Trophoblast cell (in vitro differentiated cells and primary cell): ENCODE results near the gene ALPK3.

Source experiments
- DNase-seq, 2 donors: peaks; one replicate each; pipeline ENCODE4 v3.0.0-alpha.2; 2016
- H2AFZ ChIP-seq: 2 replicates; pipeline ENCODE4 v1.6.1; 2013; ENCODE audit warnings: low read length, moderate library complexity, mild to moderate bottlenecking; ENCODE audit not compliant: insufficient read depth, poor library complexity
- H2AK5ac ChIP-seq: 2 replicates; pipeline ENCODE4 v1.6.1; 2013; ENCODE audit warnings: mild to moderate bottlenecking, low read length
- H2BK120ac ChIP-seq: 2 replicates; pipeline ENCODE4 v1.6.1; 2013; ENCODE audit warnings: low read length, mild to moderate bottlenecking, moderate library complexity; ENCODE audit not compliant: insufficient read depth, poor library complexity
- H2BK12ac ChIP-seq: 2 replicates; pipeline ENCODE4 v1.6.1; 2013; ENCODE audit warnings: mild to moderate bottlenecking, low read length, moderate library complexity
- H2BK5ac ChIP-seq: 2 replicates; pipeline ENCODE4 v1.6.1; 2013; ENCODE audit warnings: low read length, low read depth, moderate library complexity, mild to moderate bottlenecking; ENCODE audit not compliant: poor library complexity
- H3K14ac ChIP-seq: 2 replicates; pipeline ENCODE4 v1.6.1; 2013; ENCODE audit warnings: mild to moderate bottlenecking, low read length
- H3K18ac ChIP-seq: 2 replicates; pipeline ENCODE4 v1.6.1; 2013; ENCODE audit warnings: mild to moderate bottlenecking, low read length
- H3K23ac ChIP-seq: 2 replicates; pipeline ENCODE4 v1.6.1; 2013; ENCODE audit warnings: low read length
- H3K27ac ChIP-seq: 2 replicates; pipeline ENCODE4 v1.5.1; 2013; ENCODE audit warnings: low read depth, mild to moderate bottlenecking, inconsistent platforms, low read length, moderate library complexity
- H3K27me3 ChIP-seq: 2 replicates; pipeline ENCODE4 v1.6.1; 2013; ENCODE audit warnings: inconsistent platforms, mild to moderate bottlenecking, low read length, moderate library complexity; ENCODE audit not compliant: insufficient read depth
- H3K36me3 ChIP-seq, 2 experiments: 1 replicate in 1 of 2; 2 replicates in 1 of 2; pipeline ENCODE4 v1.6.1; 2013; ENCODE audit warnings: low read length in 2 of 2, mild to moderate bottlenecking in 2 of 2, moderate library complexity in 1 of 2; ENCODE audit not compliant: insufficient read depth in 2 of 2, control insufficient read depth in 1 of 2
- H3K4ac ChIP-seq: 2 replicates; pipeline ENCODE4 v1.6.1; 2013; ENCODE audit warnings: low read depth, mild to moderate bottlenecking, low read length, moderate library complexity
- H3K4me1 ChIP-seq, 2 experiments: 1 replicate in 1 of 2; 2 replicates in 1 of 2; pipeline ENCODE4 v1.6.1; 2013; ENCODE audit warnings: low read length in 2 of 2, mild to moderate bottlenecking in 2 of 2, moderate library complexity in 1 of 2; ENCODE audit not compliant: insufficient read depth in 2 of 2, control insufficient read depth in 1 of 2
- H3K4me2 ChIP-seq: 2 replicates; pipeline ENCODE4 v1.6.1; 2013; ENCODE audit warnings: inconsistent platforms, mild to moderate bottlenecking, low read length, moderate library complexity
- H3K4me3 ChIP-seq: 2 replicates; pipeline ENCODE4 v1.5.1; 2013; ENCODE audit warnings: mild to moderate bottlenecking, low read depth, low read length, inconsistent platforms
- H3K79me1 ChIP-seq: one replicate; pipeline ENCODE4 v1.6.1; 2013; ENCODE audit warnings: low read length
- H3K79me2 ChIP-seq: 2 replicates; pipeline ENCODE4 v1.6.1; 2013; ENCODE audit warnings: low read length, mild to moderate bottlenecking; ENCODE audit not compliant: control insufficient read depth, insufficient read depth, poor library complexity
- H3K9ac ChIP-seq: 2 replicates; pipeline ENCODE4 v1.6.1; 2013; ENCODE audit warnings: mild to moderate bottlenecking, low read length
- H3K9me3 ChIP-seq: 2 replicates; pipeline ENCODE4 v1.6.1; 2013; ENCODE audit warnings: low read depth, mild to moderate bottlenecking, control low read depth, inconsistent platforms, low read length; ENCODE audit not compliant: insufficient read depth
- H4K12ac ChIP-seq: 2 replicates; pipeline ENCODE4 v1.6.1; 2013; ENCODE audit warnings: low read depth, mild to moderate bottlenecking, low read length, moderate library complexity
- H4K8ac ChIP-seq: 2 replicates; pipeline ENCODE4 v1.6.1; 2013; ENCODE audit warnings: low read depth, mild to moderate bottlenecking, low read length, moderate library complexity
- H4K91ac ChIP-seq: one replicate; pipeline ENCODE4 v1.6.1; 2013; ENCODE audit warnings: low read depth, mild to moderate bottlenecking, low read length, moderate library complexity
- WGBS: extraction: QIAGEN DNeasy Blood & Tissue Kit; methylation state at CpG from one replicate; pipeline ENCODE4 v1.1.7; 2013; ENCODE audit warnings: missing lambda C conversion rate; ENCODE audit not compliant: insufficient read length, insufficient coverage; ENCODE audit errors: extremely low coverage; 5-methylcytosine and 5-hydroxymethylcytosine counted together

The ALPK3 gene

DNA sequence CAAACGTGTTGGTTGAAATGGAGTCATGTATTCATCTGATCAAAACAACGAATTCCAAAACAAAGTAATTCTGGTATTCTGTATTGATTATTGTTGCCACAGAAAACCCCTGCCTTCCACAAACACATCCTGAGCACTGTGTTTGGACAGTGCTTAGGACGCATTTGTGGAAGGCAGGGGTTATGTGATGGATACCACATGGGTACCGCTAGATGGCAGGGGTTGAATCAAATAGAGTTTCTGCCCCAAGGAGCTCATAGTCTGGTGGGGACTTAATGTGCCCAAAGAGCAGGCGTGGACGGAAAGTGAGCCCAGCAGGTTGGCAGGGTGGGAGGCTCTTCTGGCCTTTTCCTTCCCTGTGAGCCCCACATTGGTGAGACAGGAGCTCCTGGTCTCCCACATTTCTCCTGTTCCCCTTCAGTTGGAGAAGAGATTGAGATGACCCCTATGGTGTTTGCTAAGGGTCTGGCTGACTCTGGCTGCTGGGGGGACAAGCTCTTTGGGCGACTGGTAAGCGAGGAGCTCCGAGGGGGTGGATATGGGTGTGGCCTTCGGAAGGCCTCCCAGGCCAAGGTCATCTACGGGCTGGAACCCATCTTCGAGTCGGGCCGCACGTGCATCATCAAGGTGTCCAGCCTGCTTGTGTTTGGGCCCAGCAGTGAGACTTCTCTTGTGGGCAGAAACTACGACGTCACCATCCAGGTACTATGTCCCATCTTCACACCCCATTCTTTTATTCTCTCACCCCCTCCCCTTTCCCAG is 45.2 kb downstream of the ALPK3 start:
- Histone ChIP-seq H4K8ac (no peak overlapping the region), H2AK5ac (no peak overlapping the region), H3K23ac (no peak overlapping the region), H3K27me3 (no peaks in the 10 kb centered on the region), H3K4ac (no peak overlapping the region), H3K9ac (no peak overlapping the region), H3K4me3 (no peak overlapping the region), H3K27ac (no peak overlapping the region), H2BK12ac (no peak overlapping the region), H3K4me1 (peaks cover 4 to 10% of the 10 kb centered on the region in 2 experiments), H4K91ac (no peak overlapping the region), H4K12ac (no peak overlapping the region), H2BK120ac (no peak overlapping the region), H2BK5ac (no peak overlapping the region), H3K18ac (no peak overlapping the region), H3K14ac (no peak overlapping the region), H3K79me1 (no peaks in the 10 kb centered on the region), H3K9me3 (no peaks in the 10 kb centered on the region), H3K4me2 (no peak overlapping the region), H3K79me2 (no peaks in the 10 kb centered on the region), H2AFZ (no peak overlapping the region), H3K36me3 (peaks cover 35 to 50% of the 10 kb centered on the region in 2 experiments)
- no peak for DNase-seq
- no CpG with 5 or more reads among the region's 17 CpGs for WGBS

DNA sequence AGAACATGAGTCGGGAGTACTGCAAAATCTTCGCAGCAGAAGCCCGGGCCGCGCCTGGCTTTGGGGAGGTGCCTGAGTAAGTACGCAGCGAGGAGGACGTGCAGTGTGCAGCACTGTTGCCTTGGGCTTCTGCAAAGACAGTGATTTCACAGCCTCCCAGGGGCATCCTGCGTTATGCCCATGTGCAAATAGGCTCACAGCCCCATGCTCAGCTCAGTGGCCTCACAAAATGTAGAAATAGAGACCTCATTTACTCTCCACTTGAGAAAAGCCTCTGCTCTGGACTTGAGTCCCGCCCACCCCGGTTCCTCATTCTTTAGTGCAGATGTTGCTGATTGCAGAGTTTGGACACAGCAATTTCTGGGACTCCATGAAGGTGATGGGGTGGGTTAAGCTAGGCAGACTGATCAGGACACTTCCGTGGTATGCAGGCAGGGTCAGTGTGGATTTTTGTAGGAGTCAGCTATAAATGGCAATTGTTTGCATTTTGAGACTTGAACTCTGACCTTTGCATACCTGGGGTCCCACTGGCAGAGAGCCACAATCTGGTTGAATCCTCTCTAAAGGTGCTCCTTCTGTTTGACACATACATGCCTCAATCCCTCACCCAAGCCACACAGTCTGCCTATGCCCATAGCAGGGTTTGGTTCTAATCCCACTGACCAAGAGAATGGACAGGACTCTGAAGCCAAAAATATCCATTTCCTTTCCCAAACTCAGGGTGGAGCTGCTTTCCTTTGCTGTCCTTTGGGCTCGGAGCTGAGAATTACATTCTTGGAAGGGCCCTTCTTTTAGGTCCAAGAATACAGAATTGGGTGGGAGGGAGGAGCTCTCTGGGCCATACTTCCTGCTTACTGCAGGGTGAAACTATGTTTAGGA is 46.6 kb downstream of the ALPK3 start:
- Histone ChIP-seq H2AFZ (no peak overlapping the region), H3K79me2 (no peaks in the 10 kb centered on the region), H3K9ac (no peak overlapping the region), H2BK5ac (no peak overlapping the region), H2AK5ac (no peak overlapping the region), H3K27me3 (no peaks in the 10 kb centered on the region), H3K4me1 (peaks cover 4 to 13% of the 10 kb centered on the region in 2 experiments), H2BK12ac (no peak overlapping the region), H3K4me2 (no peak overlapping the region), H4K8ac (no peak overlapping the region), H3K18ac (no peak overlapping the region), H3K4me3 (no peak overlapping the region), H3K23ac (no peak overlapping the region), H2BK120ac (no peak overlapping the region), H4K12ac (no peak overlapping the region), H3K4ac (no peak overlapping the region), H3K79me1 (no peaks in the 10 kb centered on the region), H3K14ac (no peak overlapping the region), H3K27ac (no peak overlapping the region), H3K9me3 (no peaks in the 10 kb centered on the region), H3K36me3 (peaks cover 37 to 49% of the 10 kb centered on the region in 2 experiments), H4K91ac (no peak overlapping the region)
- no peak for DNase-seq
- no CpG with 5 or more reads among the region's 13 CpGs for WGBS

DNA sequence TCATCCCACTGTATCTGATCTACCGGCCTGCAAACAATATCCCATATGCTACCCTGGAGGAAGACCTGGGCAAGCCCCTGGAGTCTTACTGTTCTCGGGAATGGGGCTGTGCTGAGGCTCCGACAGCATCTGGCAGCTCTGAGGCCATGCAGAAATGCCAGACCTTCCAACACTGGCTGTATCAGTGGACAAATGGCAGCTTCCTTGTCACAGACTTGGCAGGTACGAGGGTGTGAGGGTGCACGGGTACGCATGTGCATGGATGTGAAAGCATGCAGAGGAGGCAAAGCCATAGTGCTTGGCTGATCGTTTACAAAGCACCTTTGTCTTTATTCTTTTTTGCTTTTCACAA is 47.3 kb downstream of the ALPK3 start:
- H3K79me2 ChIP-seq: no peaks in the 10 kb centered on the region
- DNase-seq: no peak
- no peak overlapping the region for H3K23ac ChIP-seq
- no peaks in the 10 kb centered on the region for H3K79me1 ChIP-seq
- H2BK5ac ChIP-seq: no peak overlapping the region
- no peaks in the 10 kb centered on the region for H3K27me3 ChIP-seq
- H2AFZ ChIP-seq: no peak overlapping the region
- no peak overlapping the region for H3K4ac ChIP-seq
- H3K9me3 ChIP-seq: no peaks in the 10 kb centered on the region
- H2AK5ac ChIP-seq: no peak overlapping the region
- H3K18ac ChIP-seq: no peak overlapping the region
- no peak overlapping the region for H4K91ac ChIP-seq
- no peak overlapping the region for H3K27ac ChIP-seq
- no peak overlapping the region for H3K4me2 ChIP-seq
- H4K8ac ChIP-seq: no peak overlapping the region
- peaks cover 43 to 50% of the 10 kb centered on the region in 2 experiments for H3K36me3 ChIP-seq
- whole genome bisulfite sequencing: no CpG with 5 or more reads among the region's 7 CpGs
- H2BK12ac ChIP-seq: no peak overlapping the region
- H3K4me1 ChIP-seq: peaks cover 4 to 13% of the 10 kb centered on the region in 2 experiments
- no peak overlapping the region for H2BK120ac ChIP-seq
- H3K14ac ChIP-seq: no peak overlapping the region
- H3K4me3 ChIP-seq: no peak overlapping the region
- H4K12ac ChIP-seq: no peak overlapping the region
- H3K9ac ChIP-seq: no peak overlapping the region

DNA sequence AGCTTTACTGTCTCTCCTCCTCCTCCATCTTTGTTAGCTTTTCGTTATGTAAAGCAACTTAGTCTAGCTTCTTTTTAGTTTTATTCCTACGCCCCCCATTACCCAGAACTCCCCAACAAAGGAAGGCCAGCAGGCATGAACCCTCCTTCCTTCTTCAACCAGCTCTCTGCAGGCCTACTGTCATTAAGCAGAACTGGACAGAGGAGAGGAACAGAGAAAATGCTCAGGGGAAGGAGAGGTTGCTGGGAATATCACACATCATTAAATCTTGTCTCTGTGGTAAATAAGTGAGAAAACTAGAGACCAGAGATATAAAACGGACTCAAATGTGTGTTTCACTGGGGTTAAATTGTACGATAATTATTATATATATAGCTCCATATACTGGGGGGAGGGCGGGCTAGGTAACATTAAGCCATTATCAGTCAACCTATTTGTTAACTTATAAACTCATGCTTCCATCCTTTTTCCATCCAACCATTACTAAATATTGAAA is 48.0 kb downstream of the ALPK3 start:
- WGBS: no CpG with 5 or more reads among the region's 5 CpGs
- no peak for DNase-seq

More for the DNA sequence above, 48.0 kb downstream of the ALPK3 start:
- H3K18ac ChIP-seq: no peak overlapping the region
- no peak overlapping the region for H3K14ac ChIP-seq
- no peak overlapping the region for H3K23ac ChIP-seq
- H3K9ac ChIP-seq: no peak overlapping the region
- no peak overlapping the region for H3K4ac ChIP-seq
- H4K12ac ChIP-seq: no peak overlapping the region
- no peak overlapping the region for H2BK120ac ChIP-seq
- H2AK5ac ChIP-seq: no peak overlapping the region
- H3K9me3 ChIP-seq: no peaks in the 10 kb centered on the region
- no peak overlapping the region for H3K27ac ChIP-seq
- H3K4me2 ChIP-seq: no peak overlapping the region
- H3K27me3 ChIP-seq: no peaks in the 10 kb centered on the region
- H2AFZ ChIP-seq: no peak overlapping the region
- H4K91ac ChIP-seq: no peak overlapping the region
- H3K79me2 ChIP-seq: no peaks in the 10 kb centered on the region
- H3K4me3 ChIP-seq: no peak overlapping the region
- no peak overlapping the region for H2BK5ac ChIP-seq
- H3K36me3 ChIP-seq: peaks cover 40 to 50% of the 10 kb centered on the region in 2 experiments
- H3K4me1 ChIP-seq: peaks cover 0 to 13% of the 10 kb centered on the region in 2 experiments
- H3K79me1 ChIP-seq: no peaks in the 10 kb centered on the region
- H4K8ac ChIP-seq: no peak overlapping the region
- H2BK12ac ChIP-seq: no peak overlapping the region
